Left lung (tissue), 10 donors: Measurements from ENCODE around the gene PRXL2A. TPM values are rescaled to one million over a fixed set of nuclear protein-coding genes. Genes with fewer than 3 reads are reported as not detected.
A peak's percentile ranks its signal among the peaks of the same experiment; 100 is the strongest.
"Not testable (repeated sequence)": the region's sequence is repeated elsewhere in the genome, so short reads cannot be mapped to it uniquely, and the experiment has no call there.

Source experiments
- ATAC-seq: fragments of 200-7000 bp; cut with Tn5 transposase; one replicate; pipeline ENCODE4 v1.9.1; 2020; ENCODE audit warnings: moderate library complexity
- DNase-seq, 4 donors: peaks; one replicate each; pipeline ENCODE4 v3.0.0-alpha.2; 2013 to 2020
- H3K27ac ChIP-seq, 2 donors: fragments of 200-600 bp; sonication (generic) in 1 of 2; one replicate each; pipeline versions ENCODE4 v1.5.0 to v1.8.0; 2020 to 2021
- H3K27me3 ChIP-seq, 2 donors: fragments of 200-600 bp; sonication (generic) in 1 of 2; one replicate each; pipeline versions ENCODE4 v1.5.0 to v1.8.0; 2020 to 2021
- H3K36me3 ChIP-seq, 2 donors: fragments of 200-600 bp; sonication (generic) in 1 of 2; one replicate each; pipeline versions ENCODE4 v1.5.0 to v1.8.0; 2020 to 2021
- H3K4me1 ChIP-seq, 2 donors: fragments of 200-600 bp; one replicate each; pipeline ENCODE4 v1.8.0; 2021
- H3K4me3 ChIP-seq, 2 donors: fragments of 200-600 bp; sonication (generic) in 1 of 2; one replicate each; pipeline versions ENCODE4 v1.5.0 to v1.8.0; 2020 to 2021; ENCODE audit warnings: mild to moderate bottlenecking in 1 of 2
- H3K9me3 ChIP-seq, 2 donors: fragments of 200-600 bp; sonication (generic) in 1 of 2; one replicate each; pipeline versions ENCODE4 v1.5.0 to v1.8.0; 2020 to 2021
- intact Hi-C, 2 donors: fragments of 100-400 bp; cut with DNase I; formaldehyde crosslinking; loops; one replicate each; pipeline versions ENCODE4 v1.11.2 to v1.14.2; 2022
- polyA plus RNA-seq, 6 donors: library from polyadenylated mRNA; unstranded; fragments of 120-200 nt; gene quantifications; one replicate each; pipeline ENCODE4 v1.2.1, GENCODE V29; 2013; ENCODE audit not compliant: insufficient read length in 6 of 6
- total RNA-seq, 2 donors: library from RNA; stranded (reverse); fragmentation: NEBNext Ultra II Directional; extraction: Animal tissue kit (Norgen Biotek cat#: 25700); gene quantifications; one replicate each; pipeline ENCODE4 v1.2.1, GENCODE V29; 2021
- TF ChIP-seq, protein P1 (sequence below), 2 donors: fragments of 200-600 bp; sonication (generic) in 1 of 2; IDR thresholded peaks; one replicate each; pipeline versions ENCODE4 v1.5.0 to v1.8.0; 2021; ENCODE audit warnings: antibody characterized with exemption in 2 of 2
- donor health status: DM: no; HTN: yes; CAD: no.
- donor health status: DM: no; HTN: no; CAD: no.

The PRXL2A gene
- total and polyA plus RNA-seq, 8 donors = 46.2 to 96.9 (median 90.7) TPM

GRCh38 chr10:80473692-80474596, 65.6 kb downstream of the PRXL2A start:
- Histone ChIP-seq H3K27ac (peak overlapping the region in 1 of 2 donors; percentile 98), H3K4me3 (no peak overlapping the region), H3K4me1 (peaks cover 29 to 98% of the 10 kb centered on the region in 2 donors), H3K9me3 (no peaks in the 10 kb centered on the region), H3K27me3 (no peaks in the 10 kb centered on the region), H3K36me3 (peaks cover 0 to 38% of the 10 kb centered on the region in 2 donors)
- TF ChIP-seq, protein P1, sequence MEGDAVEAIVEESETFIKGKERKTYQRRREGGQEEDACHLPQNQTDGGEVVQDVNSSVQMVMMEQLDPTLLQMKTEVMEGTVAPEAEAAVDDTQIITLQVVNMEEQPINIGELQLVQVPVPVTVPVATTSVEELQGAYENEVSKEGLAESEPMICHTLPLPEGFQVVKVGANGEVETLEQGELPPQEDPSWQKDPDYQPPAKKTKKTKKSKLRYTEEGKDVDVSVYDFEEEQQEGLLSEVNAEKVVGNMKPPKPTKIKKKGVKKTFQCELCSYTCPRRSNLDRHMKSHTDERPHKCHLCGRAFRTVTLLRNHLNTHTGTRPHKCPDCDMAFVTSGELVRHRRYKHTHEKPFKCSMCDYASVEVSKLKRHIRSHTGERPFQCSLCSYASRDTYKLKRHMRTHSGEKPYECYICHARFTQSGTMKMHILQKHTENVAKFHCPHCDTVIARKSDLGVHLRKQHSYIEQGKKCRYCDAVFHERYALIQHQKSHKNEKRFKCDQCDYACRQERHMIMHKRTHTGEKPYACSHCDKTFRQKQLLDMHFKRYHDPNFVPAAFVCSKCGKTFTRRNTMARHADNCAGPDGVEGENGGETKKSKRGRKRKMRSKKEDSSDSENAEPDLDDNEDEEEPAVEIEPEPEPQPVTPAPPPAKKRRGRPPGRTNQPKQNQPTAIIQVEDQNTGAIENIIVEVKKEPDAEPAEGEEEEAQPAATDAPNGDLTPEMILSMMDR (IDR thresholded peaks at IDR 0.05) = no peak
- intact Hi-C loops = no loop called here
- DNase-seq = no peak
- no peak for ATAC-seq

DNA sequence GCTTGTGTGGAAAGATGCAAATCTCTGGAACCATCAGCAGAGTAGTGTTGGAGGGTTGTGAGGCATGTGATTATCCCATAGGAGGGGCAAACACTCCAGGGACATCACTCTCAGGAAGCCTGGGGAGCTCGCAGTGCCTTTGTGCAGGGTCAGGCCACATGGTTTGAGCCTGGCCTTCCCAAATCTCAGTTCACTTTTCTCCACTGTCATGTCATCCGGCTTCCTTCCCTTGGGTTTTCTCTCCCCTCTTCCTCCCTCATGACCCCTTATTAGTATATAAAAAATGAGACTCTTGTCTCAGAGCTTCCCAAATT, 66.2 kb downstream of the PRXL2A start:
- ATAC-seq (peak; percentile 7), DNase-seq (no peak)
- Histone ChIP-seq H3K4me3 (no peak overlapping the region), H3K27me3 (no peaks in the 10 kb centered on the region), H3K4me1 (peaks cover 29 to 91% of the 10 kb centered on the region in 2 donors), H3K9me3 (no peaks in the 10 kb centered on the region), H3K27ac (peak overlapping the region in 1 of 2 donors; percentile 98), H3K36me3 (peaks cover 0 to 32% of the 10 kb centered on the region in 2 donors)
- intact Hi-C loops = no loop called here
- TF ChIP-seq, protein P1 (IDR thresholded peaks at IDR 0.05) = no peak

DNA sequence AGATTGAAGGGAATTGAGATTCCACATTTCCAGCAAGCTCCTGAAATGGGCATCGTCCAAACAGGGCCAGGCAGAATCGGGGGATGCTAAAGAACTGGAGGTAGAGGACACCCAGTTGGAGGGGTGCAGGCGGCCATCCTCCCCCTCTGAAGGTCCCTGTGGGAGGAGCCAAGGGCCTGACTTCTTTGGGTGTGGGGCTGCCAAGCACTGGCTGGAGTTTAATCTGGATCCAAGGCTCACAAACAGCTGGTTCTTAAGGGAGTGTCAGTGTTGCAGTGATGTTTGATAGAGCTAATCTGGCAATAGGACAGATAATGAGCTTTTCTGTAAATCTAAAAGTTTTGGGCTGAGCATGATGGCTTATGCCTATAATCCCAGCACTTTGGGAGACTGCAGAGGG, 66.6 kb downstream of the PRXL2A start:
- DNase-seq = no peak

GRCh38 chr10:80475641-80476040, 67.3 kb downstream of the PRXL2A start:
- Histone ChIP-seq H3K36me3 (peaks cover 0 to 21% of the 10 kb centered on the region in 2 donors), H3K4me1 (peaks cover 29 to 81% of the 10 kb centered on the region in 2 donors), H3K27ac (peak overlapping the region in 1 of 2 donors; percentile 98)
- ATAC-seq, H3K9me3 ChIP-seq, intact Hi-C loops, H3K4me3 ChIP-seq, DNase-seq, H3K27me3 ChIP-seq: not testable (repeated sequence)

More for the DNA sequence above, 66.6 kb downstream of the PRXL2A start:
- intact Hi-C loops = no loop called here
- H3K27me3 ChIP-seq = no peaks in the 10 kb centered on the region
- ATAC-seq = no peak
- peaks cover 29 to 88% of the 10 kb centered on the region in 2 donors for H3K4me1 ChIP-seq
- TF ChIP-seq, protein P1 (IDR thresholded peaks at IDR 0.05) = no peak
- no peaks in the 10 kb centered on the region for H3K9me3 ChIP-seq
- peak overlapping the region; percentile 13 to 98 for H3K27ac ChIP-seq
- no peak overlapping the region for H3K4me3 ChIP-seq
- H3K36me3 ChIP-seq = peaks cover 0 to 28% of the 10 kb centered on the region in 2 donors

GRCh38 chr10:80476685-80477084, 68.3 kb downstream of the PRXL2A start:
- Histone ChIP-seq H3K36me3 (peaks cover 0 to 15% of the 10 kb centered on the region in 2 donors), H3K4me3 (no peak overlapping the region), H3K27me3 (no peaks in the 10 kb centered on the region), H3K4me1 (peaks cover 25 to 80% of the 10 kb centered on the region in 2 donors), H3K9me3 (no peaks in the 10 kb centered on the region), H3K27ac (peak overlapping the region in 1 of 2 donors; percentile 98)
- no peak for DNase-seq
- ATAC-seq = no peak
- intact Hi-C loops = no loop called here
- TF ChIP-seq, protein P1 (IDR thresholded peaks at IDR 0.05) = no peak
